WTC11 (cell line): ENCODE measurements around the gene ISCA2. TPM values are rescaled to one million over a fixed set of nuclear protein-coding genes. Genes with fewer than 3 reads are reported as not detected.

ENCODE experiments used
- ATAC-seq: fragments of 200-7000 bp; cut with Tn5 transposase; 2 replicates; pipeline ENCODE4 v1.10.0; 2021; ENCODE audit warnings: mild to moderate bottlenecking, moderate library complexity
- CTCF ChIA-PET: fragments of 300-600 bp; sonication (Branson Sonifier 250); formaldehyde crosslinking; loops from one replicate; lab custom pipeline; 2021; ENCODE audit warnings: antibody characterized with exemption; lab: Charles Lee
- POLR2A ChIA-PET: fragments of 350-600 bp; sonication (Branson Sonifier 250); formaldehyde crosslinking; loops from one replicate; lab custom pipeline; 2021; ENCODE audit warnings: antibody characterized with exemption; lab: Charles Lee
- DNase-seq: peaks from one replicate; pipeline ENCODE4 v3.0.0; 2021; ENCODE audit warnings: low spot score
- H3K27ac Mint-ChIP-seq: 2 replicates; pipeline ENCODE4 v1.8.0; 2021; ENCODE audit warnings: mixed read lengths
- H3K27me3 Mint-ChIP-seq: 2 replicates; pipeline ENCODE4 v1.8.0; 2021; ENCODE audit warnings: low read depth, mild to moderate bottlenecking, moderate library complexity, mixed read lengths
- H3K36me3 Mint-ChIP-seq: 2 replicates; pipeline ENCODE4 v1.8.0; 2021; ENCODE audit warnings: mixed read lengths
- H3K4me1 Mint-ChIP-seq: 2 replicates; pipeline ENCODE4 v1.8.0; 2022; ENCODE audit warnings: mixed read lengths
- H3K4me3 Mint-ChIP-seq: 2 replicates; pipeline ENCODE4 v1.8.0; 2021; ENCODE audit warnings: mild to moderate bottlenecking, moderate library complexity, mixed read lengths
- H3K9me3 Mint-ChIP-seq: 2 replicates; pipeline ENCODE4 v1.8.0; 2021; ENCODE audit warnings: mixed read lengths
- ATF1 ChIP-seq: sonication (generic); formaldehyde crosslinking; IDR thresholded peaks from 2 replicates; pipeline ENCODE4 v1.8.1; 2023; ENCODE audit warnings: mild to moderate bottlenecking, moderate library complexity, missing genetic modification reagents
- E2F5 ChIP-seq: sonication (generic); formaldehyde crosslinking; IDR thresholded peaks from 2 replicates; pipeline ENCODE4 v1.8.1; 2022; ENCODE audit warnings: mild to moderate bottlenecking, moderate library complexity, missing genetic modification reagents
- GRHL2 ChIP-seq: fragments of 250-450 bp; sonication (Bioruptor Pico); IDR thresholded peaks from 2 replicates; pipeline ENCODE4 v1.8.0; 2022; ENCODE audit warnings: mild to moderate bottlenecking, moderate library complexity; ENCODE audit not compliant: insufficient replicate concordance, severe bottlenecking
- GTF2I ChIP-seq: fragments of 250-450 bp; sonication (Bioruptor Pico); conservative IDR thresholded peaks from 2 replicates; pipeline ENCODE4 v1.4.0; 2021; ENCODE audit warnings: mild to moderate bottlenecking
- HMGXB4 ChIP-seq: sonication (generic); formaldehyde crosslinking; IDR thresholded peaks from 2 replicates; pipeline ENCODE4 v1.8.1; 2023; ENCODE audit warnings: mild to moderate bottlenecking, moderate library complexity, missing genetic modification reagents
- JUN ChIP-seq: sonication (generic); formaldehyde crosslinking; IDR thresholded peaks from 2 replicates; pipeline ENCODE4 v1.8.0; 2023; ENCODE audit warnings: mild to moderate bottlenecking, missing genetic modification reagents
- NFYB ChIP-seq: sonication (generic); formaldehyde crosslinking; conservative IDR thresholded peaks from 2 replicates; pipeline ENCODE4 v1.8.0; 2022; ENCODE audit warnings: low read depth, missing genetic modification reagents
- ZNF219 ChIP-seq: sonication (generic); formaldehyde crosslinking; IDR thresholded peaks from 2 replicates; pipeline ENCODE4 v1.8.0; 2023; ENCODE audit warnings: missing genetic modification reagents, mild to moderate bottlenecking, borderline replicate concordance
- ZNF317 ChIP-seq: sonication (generic); formaldehyde crosslinking; IDR thresholded peaks from 2 replicates; pipeline ENCODE4 v1.8.1; 2023; ENCODE audit warnings: low read depth, mild to moderate bottlenecking, moderate library complexity, missing genetic modification reagents, borderline replicate concordance
- ZNF512 ChIP-seq: sonication (generic); formaldehyde crosslinking; IDR thresholded peaks from 2 replicates; pipeline ENCODE4 v1.8.1; 2022; ENCODE audit warnings: missing genetic modification reagents, borderline replicate concordance
- ZNF532 ChIP-seq: fragments of 250-450 bp; sonication (Bioruptor Pico); IDR thresholded peaks from 2 replicates; pipeline ENCODE4 v1.9.0; 2021; ENCODE audit warnings: mild to moderate bottlenecking, borderline replicate concordance
- total RNA-seq: library from RNA; stranded (reverse); gene quantifications from 3 replicates; pipeline ENCODE4 v1.2.3, GENCODE V29; 2021
- TF ChIP-seq, protein P1 (sequence below): sonication (generic); formaldehyde crosslinking; IDR thresholded peaks from 2 replicates; pipeline ENCODE4 v1.8.1; 2023; ENCODE audit warnings: mild to moderate bottlenecking, missing genetic modification reagents, moderate library complexity

Gene ISCA2
- total RNA-seq, 1 experiment from 2014 or later = 50.1 TPM

- POLR2A ChIA-PET = no interaction called here
- no peak overlapping the region for H3K27ac Mint-ChIP-seq
- TF ChIP-seq HMGXB4 (CRISPR knock-in tag) (0 out of 2 replicates have a peak, but pooled peaks have one; percentile 3), ZNF532 (CRISPR knock-in tag) (no peak), E2F5 (CRISPR knock-in tag) (no peak), NFYB (no peak), ZNF317 (CRISPR knock-in tag) (no peak)
- H3K36me3 Mint-ChIP-seq = no peaks in the 10 kb centered on the region
- CTCF ChIA-PET = interaction anchor here (0.6 to 3.1 kb wide), 44 partner anchors 8 to 359 kb away, joined by 3 to 37 read pairs (median 4); partner anchors contain the start of genes ABCD4, ISCA2, LTBP2 and NPC2
- H3K9me3 Mint-ChIP-seq = peaks cover 5% of the 10 kb centered on the region; the same call in 1 of the 2 replicates
- H3K4me3 Mint-ChIP-seq = no peak overlapping the region
- H3K4me1 Mint-ChIP-seq = peaks cover 27% of the 10 kb centered on the region
- DNase-seq = no peak
- peaks cover 8% of the 10 kb centered on the region for H3K27me3 Mint-ChIP-seq
- no peak for ATAC-seq
These were observed 15.4 kb downstream of the ISCA2 start for GRCh38 chr14:74508844-74509428.

DNA sequence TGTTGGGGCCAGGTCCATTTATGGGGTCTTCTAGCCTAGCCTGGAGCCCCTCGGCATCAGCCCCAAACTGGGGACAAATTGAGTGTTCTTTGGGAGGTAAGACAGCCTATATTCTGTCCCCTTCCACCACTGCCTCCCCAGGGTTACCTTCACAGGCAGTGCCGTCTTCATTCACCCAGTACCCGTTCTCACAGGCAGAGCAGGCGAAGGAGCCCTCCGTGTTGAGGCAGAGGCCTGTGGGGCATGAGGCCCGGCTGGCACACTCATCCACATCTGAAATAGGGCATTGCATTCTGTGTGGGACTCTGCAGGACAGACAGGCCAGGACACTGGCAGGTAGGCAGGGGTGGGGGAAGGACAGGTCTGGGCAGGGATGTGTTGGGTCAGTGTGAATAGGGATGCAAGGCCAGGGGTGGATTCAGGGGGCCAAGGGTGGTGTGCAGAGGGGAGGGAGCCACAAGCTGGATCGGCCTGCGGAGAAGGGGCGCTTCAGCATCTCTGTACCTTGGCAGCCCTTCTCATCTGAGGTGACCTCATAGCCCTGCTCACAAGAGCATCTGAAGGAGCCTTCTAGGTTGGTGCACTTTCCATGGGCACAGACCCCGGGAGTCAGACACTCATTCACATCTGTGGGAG lies 16.1 kb downstream of the ISCA2 start:
- ChIA-PET POLR2A (no interaction called here), CTCF (interaction anchor here (1.1 to 3.1 kb wide), 11 partner anchors 9 to 207 kb away, joined by 3 to 37 read pairs (median 5); partner anchors contain the start of genes ABCD4 and LTBP2)
- Mint-ChIP-seq H3K4me3 (no peak overlapping the region), H3K9me3 (peaks cover 5% of the 10 kb centered on the region; the same call in 1 of the 2 replicates), H3K4me1 (peaks cover 34% of the 10 kb centered on the region), H3K27me3 (peaks cover 8% of the 10 kb centered on the region), H3K36me3 (no peaks in the 10 kb centered on the region), H3K27ac (no peak overlapping the region)
- no peak for ATAC-seq
- no peak for DNase-seq
- no peak for TF ChIP-seq GRHL2 (CRISPR knock-in tag)
- no peak for TF ChIP-seq GTF2I
- no peak for TF ChIP-seq ZNF219 (CRISPR knock-in tag)
- TF ChIP-seq ATF1 = no peak
- TF ChIP-seq ZNF512 (CRISPR knock-in tag) = no peak
- TF ChIP-seq, protein P1, sequence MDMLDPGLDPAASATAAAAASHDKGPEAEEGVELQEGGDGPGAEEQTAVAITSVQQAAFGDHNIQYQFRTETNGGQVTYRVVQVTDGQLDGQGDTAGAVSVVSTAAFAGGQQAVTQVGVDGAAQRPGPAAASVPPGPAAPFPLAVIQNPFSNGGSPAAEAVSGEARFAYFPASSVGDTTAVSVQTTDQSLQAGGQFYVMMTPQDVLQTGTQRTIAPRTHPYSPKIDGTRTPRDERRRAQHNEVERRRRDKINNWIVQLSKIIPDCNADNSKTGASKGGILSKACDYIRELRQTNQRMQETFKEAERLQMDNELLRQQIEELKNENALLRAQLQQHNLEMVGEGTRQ (CRISPR knock-in tag) = no peak
- no peak for TF ChIP-seq JUN (CRISPR knock-in tag)
